Measurements from ENCODE around the gene HTD2. TPM values are rescaled to one million over a fixed set of nuclear protein-coding genes. Genes with fewer than 3 reads are reported as not detected.

The HTD2 gene
- total RNA-seq, 4 donors from 2014 or later = 8.4 to 12.6 (median 10.4) TPM

- TF ChIP-seq CTCF (IDR thresholded peaks at IDR 0.05) = no peak
- ATAC-seq (ENCODE audit: low FRiP score) (no peak), DNase-seq (ENCODE audit: low spot score) (no peak)
These were observed 35.1 kb downstream of the HTD2 start for GRCh38 chr3:58341376-58341775.

GRCh38 chr3:58342676-58343075, 36.4 kb downstream of the HTD2 start:
- no peak for TF ChIP-seq CTCF (IDR thresholded peaks at IDR 0.05)
- no peak for ATAC-seq (ENCODE audit: low FRiP score)

GRCh38 chr3:58345457-58345856, 39.1 kb downstream of the HTD2 start:
- ATAC-seq (ENCODE audit: low FRiP score) = no peak

More at GRCh38 chr3:58342676-58343075, 36.4 kb downstream of the HTD2 start:
- no peak for DNase-seq (ENCODE audit: low spot score)

GRCh38 chr3:58346368-58346767, 40.0 kb downstream of the HTD2 start:
- TF ChIP-seq CTCF (IDR thresholded peaks at IDR 0.05) = no peak
- DNase-seq (ENCODE audit: low spot score) (no peak), ATAC-seq (ENCODE audit: low FRiP score) (no peak)

More at GRCh38 chr3:58345457-58345856, 39.1 kb downstream of the HTD2 start:
- no peak for DNase-seq (ENCODE audit: low spot score)
- TF ChIP-seq CTCF (IDR thresholded peaks at IDR 0.05) = no peak

- DNase-seq (ENCODE audit: low spot score) (no peak), ATAC-seq (ENCODE audit: low FRiP score) (no peak)
- TF ChIP-seq CTCF (IDR thresholded peaks at IDR 0.05) = no peak
These were observed 41.7 kb downstream of the HTD2 start for GRCh38 chr3:58347984-58348383.

GRCh38 chr3:58349792-58350626, 43.7 kb downstream of the HTD2 start:
- no peak for TF ChIP-seq CTCF (IDR thresholded peaks at IDR 0.05)
- ATAC-seq (ENCODE audit: low FRiP score) = no peak
- no peak for DNase-seq (ENCODE audit: low spot score)

GRCh38 chr3:58350627-58351013, 44.3 kb downstream of the HTD2 start:
- ATAC-seq (ENCODE audit: low FRiP score) (no peak), DNase-seq (ENCODE audit: low spot score) (no peak)
- no peak for TF ChIP-seq CTCF (IDR thresholded peaks at IDR 0.05)

Data from omental fat pad (tissue), 4 donors.